Measurements from ENCODE around the gene LIMS2. TPM values are rescaled to one million over a fixed set of nuclear protein-coding genes. Genes with fewer than 3 reads are reported as not detected.

LIMS2 gene
- total and polyA plus RNA-seq, 8 donors, result 22.4 to 122 (median 27.3) TPM

DNA sequence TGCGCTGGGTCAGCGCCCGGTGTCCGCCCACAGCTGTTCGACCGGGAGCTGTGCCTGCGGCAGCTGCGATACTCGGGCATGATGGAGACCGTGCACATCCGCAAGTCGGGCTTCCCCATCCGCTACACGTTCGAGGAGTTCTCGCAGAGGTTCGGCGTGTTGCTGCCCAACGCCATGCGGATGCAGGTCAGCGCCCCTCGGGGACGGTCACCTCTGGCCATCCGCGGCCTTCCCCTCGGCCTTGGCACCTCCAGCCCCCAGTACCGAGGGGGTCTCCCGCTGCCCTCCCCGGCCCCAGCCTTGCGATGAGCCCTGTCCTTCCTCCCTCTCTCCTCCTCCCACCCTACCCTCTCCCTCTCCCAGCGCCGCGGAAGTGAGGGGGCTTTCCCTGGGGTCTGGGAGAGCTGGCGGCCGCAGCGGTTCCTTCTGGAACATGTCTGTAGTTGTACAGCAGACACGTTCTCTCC is 82.5 kb downstream of the LIMS2 start:
- TF ChIP-seq CTCF (IDR thresholded peaks at IDR 0.05), result no peak
- Histone ChIP-seq H3K4me3 (no peak overlapping the region), H3K27me3 (no peaks in the 10 kb centered on the region), H3K9me3 (no peaks in the 10 kb centered on the region), H3K27ac (no peak overlapping the region), H3K4me1 (no peaks in the 10 kb centered on the region), H3K36me3 (no peaks in the 10 kb centered on the region)
- intact Hi-C loops (cut with DNase I), result no loop called here
- ATAC-seq (no peak), DNase-seq (no peak)

GRCh38 chr2:127591221-127591923 is 84.0 kb downstream of the LIMS2 start:
- Histone ChIP-seq H3K4me1 (no peaks in the 10 kb centered on the region), H3K27me3 (no peaks in the 10 kb centered on the region), H3K9me3 (no peaks in the 10 kb centered on the region), H3K4me3 (no peak overlapping the region), H3K36me3 (no peaks in the 10 kb centered on the region), H3K27ac (no peak overlapping the region)
- intact Hi-C loops (cut with DNase I), result no loop called here
- DNase-seq (peak; percentile 14 to 87 (median 59)), ATAC-seq (peak; percentile 94)
- peak; percentile 64 to 88 for TF ChIP-seq CTCF (IDR thresholded peaks at IDR 0.05)

- TF ChIP-seq CTCF (IDR thresholded peaks at IDR 0.05), result no peak
- no peaks in the 10 kb centered on the region for H3K27me3 ChIP-seq
- no peak for ATAC-seq
- no peaks in the 10 kb centered on the region for H3K4me1 ChIP-seq
- no peak for DNase-seq
- intact Hi-C loops (cut with DNase I), result no loop called here
- H3K36me3 ChIP-seq, result no peaks in the 10 kb centered on the region
- H3K4me3 ChIP-seq, result no peak overlapping the region
- H3K27ac ChIP-seq, result no peak overlapping the region
- no peaks in the 10 kb centered on the region for H3K9me3 ChIP-seq
These were observed 84.7 kb downstream of the LIMS2 start for GRCh38 chr2:127590386-127591190.

DNA sequence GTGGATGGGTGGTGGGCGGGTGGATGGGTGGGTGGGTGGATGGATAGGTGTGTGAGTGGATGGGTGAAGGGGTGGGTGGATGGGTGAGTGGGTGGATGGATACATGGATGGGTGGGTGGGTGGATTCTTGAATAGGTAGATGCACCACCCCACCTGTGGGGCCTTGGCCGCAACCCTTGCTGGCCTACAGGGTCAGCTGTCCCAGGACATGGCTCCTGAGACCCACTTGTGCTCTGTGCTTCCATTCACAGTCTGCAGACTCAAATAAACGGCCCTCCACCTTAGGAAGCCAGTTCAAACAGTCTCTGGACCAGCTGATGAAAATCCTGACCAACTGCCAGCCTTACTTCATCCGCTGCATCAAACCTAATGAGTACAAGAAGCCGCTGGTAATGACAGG is 85.5 kb downstream of the LIMS2 start:
- DNase-seq, result no peak
- no peak for ATAC-seq
- no peaks in the 10 kb centered on the region for H3K9me3 ChIP-seq
- H3K4me1 ChIP-seq, result no peaks in the 10 kb centered on the region
- no peaks in the 10 kb centered on the region for H3K27me3 ChIP-seq
- H3K27ac ChIP-seq, result no peak overlapping the region
- H3K4me3 ChIP-seq, result no peak overlapping the region
- H3K36me3 ChIP-seq, result no peaks in the 10 kb centered on the region
- intact Hi-C loops (cut with DNase I), result no loop called here
- TF ChIP-seq CTCF (IDR thresholded peaks at IDR 0.05), result no peak

GRCh38 chr2:127589358-127589757 is 86.0 kb downstream of the LIMS2 start:
- no peak overlapping the region for H3K4me3 ChIP-seq
- no peak overlapping the region for H3K27ac ChIP-seq
- no peak for ATAC-seq
- H3K4me1 ChIP-seq, result no peaks in the 10 kb centered on the region
- no peaks in the 10 kb centered on the region for H3K27me3 ChIP-seq
- TF ChIP-seq CTCF (IDR thresholded peaks at IDR 0.05), result no peak
- intact Hi-C loops (cut with DNase I), result no loop called here
- no peaks in the 10 kb centered on the region for H3K36me3 ChIP-seq
- no peaks in the 10 kb centered on the region for H3K9me3 ChIP-seq
- no peak for DNase-seq

All from left lung (tissue), 10 donors.